Esophagus squamous epithelium (tissue), 4 donors: ENCODE data around the gene NDST1.
A peak's percentile ranks its signal among the peaks of the same experiment; 100 is the strongest.

Experiments
- POLR2A ChIP-seq, 4 donors: fragments of 450-650 bp; IDR thresholded peaks; one replicate each; pipeline ENCODE4 v1.6.1; 2017; ENCODE audit warnings: antibody characterized with exemption in 4 of 4, mild to moderate bottlenecking in 4 of 4, moderate library complexity in 3 of 4
- TF ChIP-seq, protein P1 (sequence below), 6 experiments: fragments of 450-650 bp in 4 of 6; fragments of 200-600 bp in 2 of 6; sonication (generic) in 2 of 6; IDR thresholded peaks; one replicate each; pipeline ENCODE4 v1.5.1; 2016 to 2019; ENCODE audit warnings: antibody characterized with exemption in 6 of 6, mild to moderate bottlenecking in 4 of 6, moderate library complexity in 4 of 6

DNA sequence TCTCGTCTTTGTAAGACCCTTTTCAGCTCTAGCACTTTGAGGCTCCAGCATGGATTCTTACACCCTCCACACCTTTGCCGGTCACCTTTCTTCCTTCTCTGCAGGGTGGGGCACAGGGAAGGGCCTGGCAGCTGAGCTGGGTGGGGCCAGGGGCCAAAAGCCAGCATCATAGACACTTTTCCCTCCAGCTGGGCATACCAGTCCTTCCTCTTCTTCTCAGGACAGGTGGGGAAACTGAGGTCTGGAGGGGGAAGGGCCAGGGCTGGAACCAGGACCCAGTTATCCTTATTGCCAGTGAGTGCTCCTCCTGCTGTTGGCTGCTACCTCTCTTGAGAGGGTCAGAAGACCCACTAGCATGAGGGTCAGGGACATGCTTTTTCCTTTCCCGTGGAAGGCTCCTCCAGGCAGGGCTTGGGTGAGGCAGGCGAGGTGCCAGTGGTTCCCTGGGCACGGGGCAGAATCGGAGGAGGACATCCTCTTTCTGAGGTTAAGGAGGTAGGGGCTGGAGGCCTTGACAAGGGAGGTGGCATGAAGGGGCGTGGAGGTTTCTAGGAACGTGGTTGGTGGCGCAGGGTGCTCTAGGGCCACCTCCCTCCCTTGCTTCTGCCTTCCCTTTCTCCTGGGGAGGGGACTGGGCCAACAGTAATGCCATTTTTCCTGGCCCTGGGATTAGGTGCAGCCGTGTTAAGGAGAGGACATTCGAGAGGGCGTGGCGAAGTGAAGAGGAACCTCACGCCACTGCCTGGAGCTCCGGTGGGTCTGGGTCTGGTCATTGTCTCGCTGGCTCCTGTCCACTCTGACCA lies at the start of gene NDST1:
- TF ChIP-seq POLR2A (IDR thresholded peaks at IDR 0.05) = peak in 1 of 4 donors; percentile 12
- TF ChIP-seq, protein P1, sequence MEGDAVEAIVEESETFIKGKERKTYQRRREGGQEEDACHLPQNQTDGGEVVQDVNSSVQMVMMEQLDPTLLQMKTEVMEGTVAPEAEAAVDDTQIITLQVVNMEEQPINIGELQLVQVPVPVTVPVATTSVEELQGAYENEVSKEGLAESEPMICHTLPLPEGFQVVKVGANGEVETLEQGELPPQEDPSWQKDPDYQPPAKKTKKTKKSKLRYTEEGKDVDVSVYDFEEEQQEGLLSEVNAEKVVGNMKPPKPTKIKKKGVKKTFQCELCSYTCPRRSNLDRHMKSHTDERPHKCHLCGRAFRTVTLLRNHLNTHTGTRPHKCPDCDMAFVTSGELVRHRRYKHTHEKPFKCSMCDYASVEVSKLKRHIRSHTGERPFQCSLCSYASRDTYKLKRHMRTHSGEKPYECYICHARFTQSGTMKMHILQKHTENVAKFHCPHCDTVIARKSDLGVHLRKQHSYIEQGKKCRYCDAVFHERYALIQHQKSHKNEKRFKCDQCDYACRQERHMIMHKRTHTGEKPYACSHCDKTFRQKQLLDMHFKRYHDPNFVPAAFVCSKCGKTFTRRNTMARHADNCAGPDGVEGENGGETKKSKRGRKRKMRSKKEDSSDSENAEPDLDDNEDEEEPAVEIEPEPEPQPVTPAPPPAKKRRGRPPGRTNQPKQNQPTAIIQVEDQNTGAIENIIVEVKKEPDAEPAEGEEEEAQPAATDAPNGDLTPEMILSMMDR (IDR thresholded peaks at IDR 0.05) = no peak
